NT2/D1 (cell line): ENCODE measurements around the gene GTF2H3.

Experiments used
- SUZ12 ChIP-seq: IDR thresholded peaks from 2 replicates; pipeline ENCODE4 v1.6.1; 2011; ENCODE audit not compliant: insufficient read length, insufficient read depth; ENCODE audit errors: extremely low read depth
- YY1 ChIP-seq: IDR thresholded peaks from 2 replicates; pipeline ENCODE4 v1.6.1; 2011; ENCODE audit not compliant: insufficient read length, insufficient read depth
- ZNF274 ChIP-seq: IDR thresholded peaks from 2 replicates; pipeline ENCODE4 v1.6.1; 2011; ENCODE audit warnings: mild to moderate bottlenecking, low read depth, low read length

DNA sequence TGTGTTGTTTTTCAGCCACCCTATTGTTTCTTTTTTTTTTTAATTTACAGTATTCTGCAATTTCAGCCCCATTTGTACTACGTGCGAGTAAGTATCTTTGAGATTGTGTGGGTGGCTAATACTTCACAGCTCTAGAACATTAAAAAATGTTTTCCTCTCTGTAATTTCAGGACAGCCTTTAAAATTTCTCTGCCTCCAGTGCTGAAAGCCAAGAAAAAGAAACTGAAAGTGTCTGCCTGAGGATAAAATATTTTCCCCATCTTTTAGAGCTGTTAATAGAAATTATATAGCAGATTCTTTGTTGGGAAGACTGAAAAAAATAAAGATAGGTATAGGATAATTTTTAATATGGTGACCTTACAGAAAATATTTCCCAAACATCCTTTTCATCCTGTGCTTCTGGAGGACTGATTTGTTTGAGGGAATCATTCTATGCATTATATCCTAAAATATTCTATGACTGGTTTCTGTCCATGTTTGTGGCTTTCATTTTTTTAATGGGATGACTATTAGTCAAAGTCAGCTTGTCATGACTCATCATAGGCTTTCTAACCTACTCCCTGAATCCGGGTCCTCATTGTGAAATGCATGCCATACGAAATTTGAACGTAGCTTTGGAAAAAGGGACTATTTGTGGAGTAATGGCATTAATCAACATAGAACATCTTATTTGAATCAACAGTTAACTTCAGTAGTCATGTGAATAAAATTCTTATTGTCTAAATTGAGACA, 26.5 kb downstream of the GTF2H3 start:
- no peak for TF ChIP-seq ZNF274
- TF ChIP-seq YY1: no peak
- no peak for TF ChIP-seq SUZ12
